HG02763 (cell line): Measurements from ENCODE around the gene DRC1.

ENCODE experiments used
- ATAC-seq: cut with Tn5 transposase; IDR thresholded peaks from one replicate; pipeline ENCODE4 v1.9.1; 2021; ENCODE audit warnings: mild to moderate bottlenecking, moderate library complexity; ENCODE audit not compliant: unreplicated experiment

DRC1 gene

DNA sequence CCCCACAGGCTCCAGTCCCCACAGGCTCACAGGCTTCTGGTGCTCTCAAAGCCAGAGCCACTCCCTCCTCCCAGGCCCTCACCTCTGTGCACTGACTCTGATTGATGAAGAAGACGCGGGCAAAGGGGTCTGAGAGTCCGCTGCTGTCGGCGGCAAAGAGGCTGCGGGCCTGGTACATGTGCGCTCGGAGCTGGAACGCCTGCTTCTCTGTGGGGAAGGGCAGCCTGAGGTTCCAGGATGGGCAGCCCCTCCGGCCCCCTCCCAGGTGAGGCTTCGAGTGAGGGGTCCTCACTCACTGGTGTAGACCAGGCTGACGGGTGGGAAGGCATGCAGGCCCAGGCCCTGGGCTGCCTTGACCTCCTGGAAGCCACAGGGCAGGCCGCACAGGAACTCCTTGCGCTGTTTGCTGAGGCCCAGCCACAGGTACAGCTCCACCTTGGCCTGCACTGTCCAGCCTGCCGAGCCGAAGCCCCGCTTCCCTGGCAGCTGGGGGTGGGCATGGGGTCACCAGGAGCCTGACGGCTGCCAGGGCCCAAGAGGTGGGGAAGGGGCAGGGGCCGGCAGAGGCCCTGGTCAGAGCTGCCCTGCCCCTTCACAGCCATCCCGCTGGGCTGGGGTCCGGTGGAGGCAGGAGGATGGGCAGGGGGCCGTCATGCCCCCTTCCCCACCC lies 74.2 kb downstream of the DRC1 start:
- ATAC-seq: no peak

DNA sequence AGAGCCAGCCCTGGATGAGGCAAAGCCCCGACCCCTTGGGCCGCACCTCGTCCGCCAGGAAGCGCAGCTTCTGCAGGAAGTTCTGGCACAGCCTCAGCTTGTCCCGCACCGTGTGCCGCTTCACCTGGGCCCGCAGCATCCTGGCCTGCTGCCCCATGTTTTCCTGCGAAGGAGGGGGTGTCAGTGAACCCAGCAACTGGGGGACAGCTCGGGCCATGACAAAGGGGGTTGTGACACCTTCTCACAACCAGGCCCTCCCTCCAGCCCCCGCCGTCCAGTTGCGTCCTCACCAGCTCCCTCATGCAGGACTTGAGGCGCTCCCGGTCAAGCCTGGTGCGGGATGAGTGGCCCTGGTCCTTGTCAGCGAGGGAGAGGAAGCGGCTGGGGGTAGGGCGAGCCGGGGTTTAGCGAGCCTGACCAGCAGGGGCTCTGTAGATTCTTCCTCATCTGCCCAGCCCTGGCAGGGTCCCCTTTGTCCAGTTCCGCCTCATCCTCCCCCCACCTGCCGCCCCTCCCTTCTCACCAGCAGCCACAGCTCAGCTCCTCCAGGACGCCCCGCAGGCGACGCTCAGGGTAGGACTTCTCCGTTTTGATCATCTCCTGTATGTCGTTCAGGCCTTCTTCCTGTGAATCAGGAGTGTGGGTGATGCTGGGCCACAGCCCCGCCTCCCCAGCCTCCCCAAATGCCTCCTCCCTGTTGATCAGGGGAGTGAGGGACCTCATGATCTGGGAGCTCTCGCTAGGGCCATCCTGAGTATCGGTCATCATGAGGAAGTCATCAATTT lies 75.6 kb downstream of the DRC1 start:
- no peak for ATAC-seq

GRCh38 chr2:26477911-26478253 lies 76.2 kb downstream of the DRC1 start, which contains the start of gene OTOF:
Gene OTOF, minus strand, starts transcription at chr2:26478124.
- no peak for ATAC-seq

DNA sequence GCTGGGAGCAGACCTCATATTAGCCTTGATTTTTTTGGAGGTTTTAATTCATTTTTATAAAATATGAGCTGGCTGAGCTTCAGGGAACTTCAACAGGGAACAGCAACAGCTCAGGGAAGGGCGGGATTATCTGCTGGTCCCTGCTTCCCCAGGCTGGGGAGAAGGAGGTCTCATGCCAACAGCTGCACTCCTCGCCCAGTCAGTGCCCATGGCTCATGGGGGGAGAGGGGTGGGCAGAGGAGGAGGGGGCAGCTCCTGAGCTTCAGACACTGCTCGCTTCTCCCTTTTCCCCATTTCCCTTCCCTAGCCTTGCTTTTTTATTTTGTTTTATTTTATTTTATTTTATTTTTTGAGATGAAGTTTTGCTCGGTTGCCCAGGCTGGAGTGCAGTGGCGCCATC lies 76.6 kb downstream of the DRC1 start:
- no peak for ATAC-seq

- ATAC-seq: no peak
Observed at GRCh38 chr2:26479131-26479788, 77.5 kb downstream of the DRC1 start.

DNA sequence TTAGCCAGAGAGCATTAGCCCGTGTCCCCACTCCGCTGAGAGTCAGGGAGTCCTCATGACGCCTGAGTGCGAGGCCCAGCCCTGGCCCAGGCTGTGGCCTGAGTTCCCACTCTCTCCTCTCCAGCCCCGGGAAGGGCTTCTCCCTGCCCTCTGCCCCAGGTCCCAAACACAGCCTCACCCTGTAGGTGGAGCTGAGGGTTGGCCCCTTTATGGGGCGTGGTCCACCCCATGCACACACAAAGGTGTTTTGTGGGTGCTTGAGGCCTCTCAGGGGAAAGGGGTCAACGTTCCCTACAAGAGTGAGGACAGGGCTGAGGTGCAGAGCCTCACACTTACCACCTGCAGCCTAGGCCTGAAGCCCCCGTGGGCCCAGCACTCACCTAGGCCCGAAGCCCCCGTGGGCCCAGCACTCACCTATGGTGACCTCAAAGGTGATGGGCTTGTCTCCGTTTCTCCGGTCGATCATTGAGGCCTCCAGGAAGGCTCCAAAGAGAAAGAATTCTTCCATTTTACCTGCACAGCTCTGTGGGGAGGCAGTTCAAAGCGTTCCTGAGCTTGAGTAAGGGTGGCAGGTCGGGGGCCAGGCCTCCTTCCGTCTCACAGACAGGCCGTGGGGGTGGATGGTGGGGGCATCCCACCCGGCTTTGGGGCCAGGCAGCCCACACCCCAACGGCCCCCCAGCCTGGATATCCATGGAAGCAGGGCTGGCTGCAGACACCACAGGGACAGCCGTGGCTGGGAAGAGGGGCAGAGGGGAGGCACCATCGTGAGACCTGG lies 78.3 kb downstream of the DRC1 start:
- ATAC-seq: no peak

GRCh38 chr2:26480566-26481423 lies 79.1 kb downstream of the DRC1 start:
- no peak for ATAC-seq

DNA sequence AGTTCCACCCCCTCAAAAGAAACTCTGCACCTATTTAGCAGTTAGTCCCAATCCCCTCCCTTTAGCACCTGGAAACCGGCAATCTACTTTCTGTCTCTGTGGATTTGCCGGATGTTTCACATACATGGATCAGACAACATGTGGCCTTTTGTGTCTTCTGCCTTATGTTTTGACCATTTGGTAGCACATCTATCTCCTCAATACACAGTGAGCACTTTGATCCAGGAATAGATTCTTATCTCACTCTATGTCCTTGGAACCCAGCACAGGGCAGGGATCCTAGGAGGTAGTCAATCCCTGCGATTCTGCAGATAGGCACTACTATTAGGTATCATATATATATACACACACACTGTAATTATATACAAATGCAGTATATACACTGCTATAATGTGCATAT lies 80.0 kb downstream of the DRC1 start:
- no peak for ATAC-seq

DNA sequence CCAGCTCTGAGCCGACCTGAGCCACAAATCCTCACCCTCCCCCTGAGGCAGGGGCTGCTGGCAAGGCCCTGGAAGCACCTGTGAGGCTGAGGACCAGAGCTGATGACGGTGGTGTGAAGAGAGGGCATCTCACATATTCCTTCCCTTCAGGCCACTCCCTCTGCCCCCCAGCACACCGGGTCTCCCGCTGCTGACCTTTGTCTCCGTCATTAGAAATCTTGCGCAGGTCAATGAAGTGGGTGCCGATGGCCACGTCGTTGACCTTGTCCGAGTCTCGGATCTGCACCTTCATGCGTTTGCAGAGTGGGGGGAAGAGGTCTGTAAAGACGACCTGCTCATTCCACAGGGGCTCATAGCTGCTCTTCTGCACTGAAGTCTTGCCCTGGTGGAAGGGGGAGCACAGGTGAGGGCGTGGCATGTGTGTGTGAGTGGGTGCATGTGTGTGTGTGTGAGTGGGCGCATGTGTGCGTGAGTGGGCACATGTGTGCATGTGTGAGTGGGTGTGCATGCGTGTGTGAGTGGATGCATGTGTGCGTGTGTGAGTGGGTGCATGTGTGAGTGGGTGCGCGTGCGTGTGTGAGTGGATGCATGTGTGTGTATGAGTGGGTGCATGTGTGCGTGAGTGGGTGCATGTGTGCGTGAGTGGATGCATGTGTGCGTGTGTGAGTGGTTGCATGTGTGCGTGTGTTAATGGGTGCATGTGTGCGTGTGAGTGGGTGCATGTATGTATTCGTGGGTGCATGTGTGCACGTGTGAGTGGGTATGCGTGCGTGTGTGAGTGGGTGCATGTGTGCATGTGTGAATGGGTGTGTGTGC lies 80.7 kb downstream of the DRC1 start:
- no peak for ATAC-seq

DNA sequence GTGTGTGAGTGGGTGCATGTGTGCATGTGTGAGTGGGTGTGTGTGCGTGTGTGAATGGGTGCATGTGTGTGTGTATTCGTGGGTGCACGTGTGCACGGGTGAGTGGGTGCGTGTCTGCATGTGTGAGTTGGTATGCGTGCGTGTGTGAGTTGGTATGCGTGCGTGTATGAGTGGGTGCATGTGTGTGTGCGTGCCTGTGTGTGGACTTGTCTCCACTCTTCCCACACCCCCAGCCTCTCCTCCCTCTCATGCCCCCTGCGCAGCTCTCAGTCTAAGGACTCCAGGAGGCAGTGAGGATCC lies 81.3 kb downstream of the DRC1 start:
- no peak for ATAC-seq

DNA sequence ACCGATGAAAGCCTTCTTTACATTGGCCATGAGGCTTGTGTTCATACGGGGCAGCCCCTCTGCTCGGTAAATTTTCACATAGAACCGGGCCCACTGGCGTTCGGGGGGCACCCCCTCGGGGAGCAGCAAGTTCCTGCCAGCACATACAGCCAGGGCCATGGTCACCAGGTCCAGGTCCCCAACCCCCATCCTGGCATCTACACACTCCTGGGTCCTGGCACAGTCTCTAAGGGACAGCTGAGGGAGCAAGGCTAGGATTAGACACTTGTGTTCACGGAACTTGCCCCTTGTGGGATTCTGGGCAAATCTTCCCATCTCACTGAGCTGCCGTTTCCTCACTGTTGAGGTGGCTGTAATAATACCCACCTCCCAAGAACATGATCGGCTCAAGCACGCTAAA lies 81.8 kb downstream of the DRC1 start:
- no peak for ATAC-seq

DNA sequence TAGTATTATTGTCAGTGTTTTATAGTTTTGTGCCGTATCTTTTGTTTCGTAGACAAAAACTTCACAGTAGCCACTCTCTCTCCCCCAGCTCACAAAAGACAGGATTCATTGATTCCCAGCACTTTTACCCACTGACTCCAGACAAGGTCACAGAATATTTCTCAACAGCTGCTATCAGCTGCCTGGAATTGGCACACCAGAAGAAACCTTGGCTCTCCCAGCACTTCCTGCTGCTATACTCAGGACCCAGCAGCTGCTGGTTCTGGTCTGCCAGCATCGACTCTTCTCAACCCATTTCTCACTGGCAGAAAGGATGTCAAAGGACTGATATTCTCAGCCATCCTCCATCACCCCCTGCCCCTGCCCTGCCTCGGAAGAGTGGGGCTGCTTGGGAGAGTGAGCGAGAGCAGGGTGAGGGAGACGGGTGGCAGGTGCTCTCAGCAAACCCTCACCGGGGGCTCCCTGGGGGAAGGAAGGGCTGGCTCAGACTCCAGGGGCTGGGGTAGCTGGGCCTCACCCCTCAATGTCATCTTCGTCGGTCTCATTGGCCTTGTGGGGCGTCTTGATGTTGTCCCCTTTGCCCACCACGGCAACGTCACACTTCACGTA lies 82.3 kb downstream of the DRC1 start:
- no peak for ATAC-seq

DNA sequence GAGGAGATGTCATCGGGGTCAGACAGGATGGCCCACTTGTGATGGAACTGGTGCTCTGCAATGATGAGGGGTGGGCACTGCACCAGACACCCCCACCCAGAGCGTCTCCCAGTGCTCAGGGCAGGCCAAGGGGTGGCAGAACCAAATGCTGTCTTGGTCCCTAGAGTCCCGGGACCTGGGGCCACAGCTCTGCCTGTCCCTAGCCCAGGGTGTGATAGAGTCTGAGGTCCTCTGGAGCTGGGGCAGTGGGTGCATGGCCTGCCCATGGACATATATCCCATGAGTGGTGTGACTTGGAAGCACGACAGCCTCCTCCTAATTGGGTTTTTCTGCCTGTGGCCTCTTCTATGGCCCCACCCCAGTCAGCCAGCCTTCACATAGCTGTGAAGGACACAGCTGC lies 82.9 kb downstream of the DRC1 start:
- no peak for ATAC-seq

DNA sequence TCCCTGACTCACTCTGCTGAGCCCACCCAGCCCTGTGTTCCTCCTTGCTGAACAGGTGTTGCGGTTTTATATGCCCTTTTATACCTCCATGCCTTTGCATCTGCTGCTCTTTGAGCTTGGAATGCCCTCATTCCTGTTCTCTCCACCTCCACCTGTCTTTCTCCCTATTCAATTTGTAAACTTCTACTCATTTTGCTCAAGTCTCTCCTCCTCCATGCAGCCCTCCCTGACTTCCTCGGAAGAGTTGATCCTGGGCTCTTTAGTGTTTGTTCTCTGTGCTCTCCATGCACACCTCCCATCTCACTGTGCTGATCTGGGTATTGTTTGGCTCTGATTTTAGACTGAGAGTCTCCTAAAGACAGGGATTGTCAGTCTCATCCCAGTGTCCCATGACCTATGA lies 83.4 kb downstream of the DRC1 start:
- no peak for ATAC-seq

DNA sequence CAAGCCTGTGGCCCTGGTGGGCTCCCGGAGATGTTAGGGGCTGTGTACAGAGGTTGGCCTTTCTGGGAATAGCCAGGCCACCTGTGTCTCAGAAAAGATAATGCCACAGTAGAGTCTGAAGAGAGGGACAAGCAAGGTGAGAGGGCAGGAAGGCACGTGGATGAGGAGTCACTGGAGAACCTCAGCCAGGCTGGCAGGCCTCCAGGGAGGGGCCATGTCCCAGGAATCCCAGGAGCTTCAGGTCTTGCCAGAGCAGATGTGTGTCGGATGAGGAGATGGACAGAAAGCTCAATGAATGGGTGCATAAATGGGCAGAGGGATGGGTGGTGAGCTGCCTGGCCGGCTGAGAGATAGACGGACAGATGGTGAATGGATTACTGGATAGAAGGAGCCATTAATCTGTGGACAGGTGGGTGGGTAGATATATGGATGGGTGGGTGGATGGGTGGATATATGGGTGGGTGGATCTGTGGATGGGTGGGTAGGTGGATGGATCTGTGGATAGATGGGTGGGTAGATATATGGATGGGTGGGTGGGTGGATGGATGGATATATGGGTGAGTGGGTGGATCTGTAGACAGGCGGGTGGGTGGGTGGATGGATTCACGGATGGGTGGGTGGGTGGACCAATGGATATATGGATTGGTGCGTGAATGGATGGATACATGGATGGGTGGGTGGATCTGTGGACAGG lies 84.2 kb downstream of the DRC1 start:
- no peak for ATAC-seq

GRCh38 chr2:26486789-26487188 lies 85.1 kb downstream of the DRC1 start:
- ATAC-seq: no peak

- no peak for ATAC-seq
Observed at GRCh38 chr2:26487192-26487591, 85.5 kb downstream of the DRC1 start.

GRCh38 chr2:26488463-26489212 lies 86.9 kb downstream of the DRC1 start:
- no peak for ATAC-seq
